ENCODE measurements around the gene SMIM41.

SMIM41 gene

GRCh38 chr12:52123487-52124186 lies 44.1 kb downstream of the SMIM41 start:
- H3K4me3 ChIP-seq (ENCODE audit: low read length), result no peak overlapping the region
- TF ChIP-seq ZNF274 (IDR thresholded peaks at IDR 0.05; ENCODE audit: low read depth, low read length), result no peak

GRCh38 chr12:52125476-52125900 lies 46.0 kb downstream of the SMIM41 start:
- TF ChIP-seq ZNF274 (IDR thresholded peaks at IDR 0.05; ENCODE audit: low read depth, low read length), result no peak
- no peak overlapping the region for H3K4me3 ChIP-seq (ENCODE audit: low read length)

- no peak for TF ChIP-seq ZNF274 (IDR thresholded peaks at IDR 0.05; ENCODE audit: low read depth, low read length)
- H3K4me3 ChIP-seq (ENCODE audit: low read length), result no peak overlapping the region
Measured at GRCh38 chr12:52126050-52126604, 46.6 kb downstream of the SMIM41 start.

- H3K4me3 ChIP-seq (ENCODE audit: low read length), result no peak overlapping the region
- TF ChIP-seq ZNF274 (IDR thresholded peaks at IDR 0.05; ENCODE audit: low read depth, low read length), result no peak
Measured at GRCh38 chr12:52126605-52127578, 47.4 kb downstream of the SMIM41 start.

GRCh38 chr12:52127683-52128450 lies 48.4 kb downstream of the SMIM41 start:
- TF ChIP-seq ZNF274 (IDR thresholded peaks at IDR 0.05; ENCODE audit: low read depth, low read length), result no peak
- H3K4me3 ChIP-seq (ENCODE audit: low read length), result no peak overlapping the region

GRCh38 chr12:52130711-52131110 lies 51.2 kb downstream of the SMIM41 start:
- no peak overlapping the region for H3K4me3 ChIP-seq (ENCODE audit: low read length)
- TF ChIP-seq ZNF274 (IDR thresholded peaks at IDR 0.05; ENCODE audit: low read depth, low read length), result no peak

- no peak overlapping the region for H3K4me3 ChIP-seq (ENCODE audit: low read length)
- TF ChIP-seq ZNF274 (IDR thresholded peaks at IDR 0.05; ENCODE audit: low read depth, low read length), result no peak
Measured at GRCh38 chr12:52132754-52133161, 53.3 kb downstream of the SMIM41 start.

- TF ChIP-seq ZNF274 (IDR thresholded peaks at IDR 0.05; ENCODE audit: low read depth, low read length), result no peak
- H3K4me3 ChIP-seq (ENCODE audit: low read length), result no peak overlapping the region
Measured at GRCh38 chr12:52137746-52138145, 58.2 kb downstream of the SMIM41 start.

GRCh38 chr12:52139147-52139546 lies 59.6 kb downstream of the SMIM41 start:
- no peak overlapping the region for H3K4me3 ChIP-seq (ENCODE audit: low read length)
- no peak for TF ChIP-seq ZNF274 (IDR thresholded peaks at IDR 0.05; ENCODE audit: low read depth, low read length)

GRCh38 chr12:52139579-52140062 lies 60.1 kb downstream of the SMIM41 start:
- TF ChIP-seq ZNF274 (IDR thresholded peaks at IDR 0.05; ENCODE audit: low read depth, low read length), result no peak
- no peak overlapping the region for H3K4me3 ChIP-seq (ENCODE audit: low read length)

GRCh38 chr12:52141306-52141705 lies 61.8 kb downstream of the SMIM41 start:
- TF ChIP-seq ZNF274 (IDR thresholded peaks at IDR 0.05; ENCODE audit: low read depth, low read length), result no peak
- no peak overlapping the region for H3K4me3 ChIP-seq (ENCODE audit: low read length)

- H3K4me3 ChIP-seq (ENCODE audit: low read length), result no peak overlapping the region
- no peak for TF ChIP-seq ZNF274 (IDR thresholded peaks at IDR 0.05; ENCODE audit: low read depth, low read length)
Measured at GRCh38 chr12:52141875-52142274, 62.4 kb downstream of the SMIM41 start.

GRCh38 chr12:52142431-52142830 lies 62.9 kb downstream of the SMIM41 start:
- TF ChIP-seq ZNF274 (IDR thresholded peaks at IDR 0.05; ENCODE audit: low read depth, low read length), result no peak
- H3K4me3 ChIP-seq (ENCODE audit: low read length), result no peak overlapping the region

Data from GM08714 (cell line).